Transverse colon (tissue), 4 donors: ENCODE results near the gene GPSM3. TPM values are rescaled to one million over a fixed set of nuclear protein-coding genes. Genes with fewer than 3 reads are reported as not detected.

Experiments used
- DNase-seq: peaks from one replicate; pipeline ENCODE4 v3.0.0-alpha.2; 2019
- H3K27ac ChIP-seq, 4 donors: fragments of 200-600 bp; sonication (generic); 2 replicates each; pipeline ENCODE4 v1.5.1; 2016 to 2018; ENCODE audit warnings: inconsistent platforms in 4 of 4
- H3K27me3 ChIP-seq: fragments of 200-600 bp; sonication (generic); 2 replicates; pipeline ENCODE4 v1.5.1; 2017; ENCODE audit warnings: inconsistent platforms
- H3K36me3 ChIP-seq, 4 donors: fragments of 200-600 bp; sonication (generic); 2 replicates each; pipeline ENCODE4 v1.5.1; 2017 to 2019; ENCODE audit warnings: inconsistent platforms in 4 of 4
- H3K4me1 ChIP-seq, 4 donors: fragments of 200-600 bp; sonication (generic); 2 replicates each; pipeline ENCODE4 v1.5.1; 2017 to 2020; ENCODE audit warnings: inconsistent platforms in 4 of 4
- H3K4me3 ChIP-seq, 4 donors: fragments of 200-600 bp; sonication (generic); 1 replicate in 1 of 4; 2 replicates in 3 of 4; pipeline versions ENCODE4 v1.5.1 to v1.6.1; 2017 to 2019; ENCODE audit warnings: inconsistent platforms in 4 of 4
- H3K9me3 ChIP-seq, 2 donors: fragments of 200-600 bp; sonication (generic); 2 replicates each; pipeline ENCODE4 v1.5.1; 2017 to 2019; ENCODE audit warnings: inconsistent platforms in 2 of 2
- CTCF ChIP-seq, 5 experiments: fragments of 200-600 bp in 3 of 5; fragments of 450-650 bp in 2 of 5; sonication (generic) in 3 of 5; IDR thresholded peaks; 1 replicate in 2 of 5; 2 replicates in 3 of 5; pipeline ENCODE4 v1.5.1; 2016 to 2017; ENCODE audit warnings: antibody characterized with exemption in 5 of 5, inconsistent platforms in 3 of 5, mild to moderate bottlenecking in 2 of 5, moderate library complexity in 1 of 5
- EP300 ChIP-seq: sonication (generic); formaldehyde crosslinking; IDR thresholded peaks from one replicate; pipeline ENCODE4 v1.6.1; 2017; ENCODE audit warnings: antibody characterized with exemption, low read depth
- POLR2A ChIP-seq: fragments of 450-650 bp; IDR thresholded peaks from one replicate; pipeline ENCODE4 v1.6.1; 2016; ENCODE audit warnings: antibody characterized with exemption, mild to moderate bottlenecking, moderate library complexity
- POLR2AphosphoS5 ChIP-seq, 3 donors: sonication (generic); formaldehyde crosslinking; IDR thresholded peaks; one replicate each; pipeline ENCODE4 v1.6.1; 2016; ENCODE audit warnings: antibody characterized with exemption in 3 of 3
- WGBS, 2 donors: methylation state at CpG; one replicate each; pipeline ENCODE4 v1.1.5; 2018; ENCODE audit warnings: low coverage in 1 of 2; 5-methylcytosine and 5-hydroxymethylcytosine counted together
- in situ Hi-C, 4 donors: fragments of 200-750 bp; cut with MboI; loops; one replicate each; pipeline versions ENCODE4 v1.15.0 to v1.15.1; 2017; ENCODE audit warnings: low sequenced_read_pairs in 3 of 4, low pct_ligation_motif_present in 1 of 4, low pct_unique_long_range_greater_than_20kb in 1 of 4
- intact Hi-C: fragments of 100-400 bp; cut with DNase I; formaldehyde crosslinking; loops from one replicate; pipeline ENCODE4 v1.15.1; 2023; ENCODE audit warnings: low total_unique reads
- total RNA-seq, 4 donors: library from RNA; depleted of rRNA; stranded (reverse); fragments of >200 nt; gene quantifications; one replicate each; pipeline ENCODE4 v1.1.0, GENCODE V29; 2016

Gene GPSM3
- total RNA-seq, 4 donors from 2014 or later = 1.00 to 8.6 (median 6.7) TPM

DNA sequence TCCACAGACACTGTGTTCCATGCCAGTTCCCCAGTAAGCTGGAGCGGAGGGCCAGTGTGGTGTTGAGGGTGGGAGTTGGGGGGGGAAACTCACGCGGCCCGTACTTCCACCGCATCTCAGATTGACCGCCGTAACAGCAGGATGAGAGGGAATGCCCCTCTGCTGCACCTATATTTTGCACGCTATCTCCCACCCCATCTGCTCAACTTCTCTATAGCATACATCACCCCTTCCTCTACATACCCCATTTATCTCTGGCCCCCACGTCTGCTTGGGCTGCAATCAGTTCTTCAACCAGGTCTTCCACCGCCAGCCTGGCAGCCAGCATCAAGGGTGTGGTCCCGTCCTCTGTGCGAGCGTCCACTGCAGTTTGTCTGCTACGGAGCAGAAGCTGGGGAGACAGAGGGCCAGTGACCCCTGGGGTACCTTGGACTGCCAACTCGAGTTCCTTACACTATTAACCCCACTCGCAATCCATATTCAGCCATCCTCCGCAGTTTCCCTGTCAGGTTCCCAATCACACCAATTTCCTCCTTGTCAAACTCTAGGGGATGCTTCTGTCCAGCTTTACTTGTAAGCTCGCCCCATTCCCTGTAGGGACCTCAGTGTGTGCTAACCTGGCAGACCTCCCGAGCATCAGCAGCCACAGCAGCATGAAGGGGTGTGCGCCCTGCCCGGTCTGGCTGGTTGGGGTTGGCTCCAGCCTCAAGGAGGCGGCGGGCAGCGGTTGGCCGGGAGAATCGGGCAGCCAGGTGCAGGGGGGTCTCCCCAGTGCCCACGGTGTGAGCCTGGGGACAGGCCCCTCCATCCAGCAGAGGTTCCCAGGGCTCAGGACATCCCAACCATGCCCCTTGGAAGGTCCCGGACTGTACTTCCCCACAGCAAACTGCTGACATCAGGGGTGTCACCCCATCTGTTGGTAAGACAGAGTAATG is 4.5 kb upstream of the GPSM3 start:
- peak overlapping the region; percentile 98 to 100 (median 99) for H3K27ac ChIP-seq
- in situ Hi-C loops = no loop called here
- intact Hi-C loops = no loop called here
- H3K36me3 ChIP-seq = no peaks in the 10 kb centered on the region
- no peaks in the 10 kb centered on the region for H3K9me3 ChIP-seq
- H3K27me3 ChIP-seq = no peaks in the 10 kb centered on the region
- DNase-seq = peak; percentile 40
- peak overlapping the region; percentile 68 to 88 (median 77) for H3K4me3 ChIP-seq
- TF ChIP-seq CTCF (IDR thresholded peaks at IDR 0.05) (no peak), POLR2AphosphoS5 (IDR thresholded peaks at IDR 0.05) (no peak), EP300 (no peak), POLR2A (no peak)
- peaks cover 9 to 34% (median 22%) of the 10 kb centered on the region in 4 donors for H3K4me1 ChIP-seq
- 0 to 31% methylated on average over 1 to 26 of the region's 28 CpGs for WGBS, 2 donors

DNA sequence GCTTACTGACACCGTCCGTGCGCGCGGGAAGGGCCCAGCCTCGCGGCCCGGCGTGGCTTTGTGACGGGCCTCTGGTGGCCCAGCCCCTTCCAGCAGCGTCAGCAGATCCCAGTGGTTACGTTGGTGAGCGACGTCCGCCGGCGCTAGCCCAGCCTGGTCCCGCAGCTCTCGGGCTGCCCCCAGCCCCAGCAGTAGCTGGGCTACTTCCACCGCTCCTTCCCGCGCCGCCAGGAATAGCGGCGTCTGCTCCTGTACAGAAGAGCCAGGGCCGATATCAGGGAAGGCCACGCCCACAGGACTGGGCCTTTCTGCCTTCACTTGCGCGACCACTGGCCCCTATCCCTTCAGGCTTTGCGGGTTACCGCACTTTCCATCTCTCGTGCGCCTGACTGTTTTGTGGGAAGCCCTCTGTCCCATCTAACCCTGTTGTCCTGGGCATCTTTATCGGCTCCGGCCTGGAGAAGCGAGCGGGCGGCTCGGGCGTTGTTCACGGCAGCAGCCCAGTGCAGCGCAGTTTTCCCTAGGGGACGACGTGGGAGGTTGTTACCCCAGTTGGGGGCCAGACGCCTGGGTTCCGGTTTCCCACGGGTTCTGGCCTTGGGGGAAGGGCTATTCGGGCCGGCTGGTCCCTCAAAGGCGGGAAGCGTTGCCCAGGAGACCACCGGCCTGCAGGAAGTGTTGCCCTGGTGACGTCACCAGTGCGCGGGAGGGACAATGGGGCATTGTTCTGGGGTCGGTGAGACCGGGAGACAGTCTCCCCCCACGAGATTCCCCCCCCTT is 3.6 kb upstream of the GPSM3 start:
- intact Hi-C loops (no loop called here), in situ Hi-C loops (no loop called here)
- Histone ChIP-seq H3K27ac (peak overlapping the region; percentile 98 to 100 (median 99)), H3K36me3 (no peaks in the 10 kb centered on the region), H3K4me3 (peak overlapping the region; percentile 68 to 88 (median 77)), H3K4me1 (peaks cover 10 to 38% (median 24%) of the 10 kb centered on the region in 4 donors), H3K9me3 (no peaks in the 10 kb centered on the region), H3K27me3 (no peaks in the 10 kb centered on the region)
- WGBS, 2 donors = 0 to 2% methylated on average over 10 to 34 of the region's 58 CpGs
- peak; percentile 97 to 99 (median 99) for TF ChIP-seq POLR2AphosphoS5 (IDR thresholded peaks at IDR 0.05)
- TF ChIP-seq POLR2A = peak; percentile 99
- TF ChIP-seq CTCF (IDR thresholded peaks at IDR 0.05) = no peak
- TF ChIP-seq EP300 = peak; percentile 78
- DNase-seq = peak; percentile 92

DNA sequence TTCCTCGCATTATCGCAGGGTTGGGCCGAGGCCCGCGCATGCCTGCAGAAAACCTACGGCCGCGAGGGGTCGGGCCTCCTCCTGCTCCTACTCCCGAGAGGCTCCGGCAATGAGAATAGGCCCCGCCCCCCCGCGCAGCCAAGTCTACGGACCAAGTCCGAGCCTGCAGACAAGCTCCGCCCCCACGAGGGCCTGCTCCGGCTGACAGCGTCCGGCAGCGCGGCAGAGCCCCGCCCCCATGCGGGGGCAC is 3.1 kb upstream of the GPSM3 start:
- Histone ChIP-seq H3K27me3 (no peaks in the 10 kb centered on the region), H3K4me1 (peaks cover 10 to 43% (median 28%) of the 10 kb centered on the region in 4 donors), H3K36me3 (no peaks in the 10 kb centered on the region), H3K4me3 (peak overlapping the region in 3 of 4 donors; percentile 68 to 80 (median 74)), H3K27ac (peak overlapping the region; percentile 98 to 100 (median 99)), H3K9me3 (no peaks in the 10 kb centered on the region)
- intact Hi-C loops = no loop called here
- 2% methylated on average over 9 of the region's 25 CpGs; no CpG with 5 or more reads in 1 of the 2 donors for WGBS, 2 donors
- in situ Hi-C loops = no loop called here
- TF ChIP-seq CTCF (IDR thresholded peaks at IDR 0.05) (peak in 4 of 5 experiments; percentile 19 to 54 (median 48)), EP300 (no peak)
- DNase-seq = peak; percentile 100
